Dedifferentiated amniotic fluid mesenchymal stem cell (primary cell): ENCODE results near the gene ZAP70.
"Not testable (repeated sequence)": the region's sequence is repeated elsewhere in the genome, so short reads cannot be mapped to it uniquely, and the experiment has no call there.

Experiments
- DNase-seq: peaks from one replicate; pipeline ENCODE4 v3.0.0-alpha.2; 2016; ENCODE audit errors: extremely low spot score

The ZAP70 gene

GRCh38 chr2:97698530-97698929 lies 14.8 kb upstream of the ZAP70 start:
- no peak for DNase-seq

GRCh38 chr2:97699765-97700444 lies 13.5 kb upstream of the ZAP70 start:
- peak; percentile 61 for DNase-seq

- DNase-seq, result no peak
Measured at GRCh38 chr2:97701186-97701585, 12.2 kb upstream of the ZAP70 start.

DNA sequence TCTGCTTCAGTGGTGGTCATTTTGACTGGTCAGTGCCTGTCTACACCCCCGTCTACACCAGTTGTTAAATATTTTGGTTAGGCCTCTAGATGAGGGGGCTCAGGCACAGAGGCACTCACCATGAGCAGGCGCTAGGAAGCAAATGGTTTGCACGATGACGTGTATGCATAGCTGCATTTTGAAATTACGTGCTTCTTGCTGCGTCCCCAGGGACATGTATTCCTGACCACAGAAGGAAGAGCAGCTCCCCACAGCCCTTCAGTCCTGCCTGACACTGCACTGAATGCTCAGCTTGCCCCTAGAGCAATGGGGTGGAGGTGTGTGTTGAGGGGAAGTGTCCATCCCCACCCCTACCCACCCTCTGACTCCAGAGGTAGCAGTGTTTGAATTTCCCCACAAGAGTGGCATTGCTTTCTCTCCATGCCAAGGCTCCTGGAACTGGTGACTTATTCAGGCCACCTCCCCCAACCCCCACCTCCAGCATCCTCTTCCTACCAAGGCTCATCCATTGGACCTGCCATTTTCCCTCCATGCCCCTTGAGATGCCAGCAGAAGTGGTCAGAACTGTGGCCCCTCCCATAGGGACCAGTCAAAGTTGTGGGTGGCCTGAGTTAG lies 11.4 kb upstream of the ZAP70 start:
- DNase-seq, result no peak

GRCh38 chr2:97702731-97703470 lies 10.5 kb upstream of the ZAP70 start:
- DNase-seq, result no peak

DNA sequence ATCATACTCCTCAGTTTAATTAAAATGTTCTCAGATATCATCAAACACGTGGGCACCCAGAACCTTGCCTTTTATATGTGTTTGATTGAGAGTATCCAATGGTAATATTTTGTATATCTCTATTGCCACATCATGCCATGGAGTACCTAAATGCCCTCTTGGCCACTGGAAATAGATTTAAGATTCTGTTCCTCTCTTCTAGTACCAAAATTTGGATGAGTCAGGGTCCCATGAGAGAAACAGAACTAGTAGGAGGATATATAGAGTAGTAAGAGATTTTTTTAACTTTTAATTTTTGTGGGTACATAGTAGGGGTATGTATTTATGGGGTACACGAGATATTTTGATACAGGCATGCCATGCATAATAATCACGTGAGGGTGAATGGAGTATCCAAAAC lies 9.6 kb upstream of the ZAP70 start:
- no peak for DNase-seq

- no peak for DNase-seq
Measured at GRCh38 chr2:97704989-97705388, 8.4 kb upstream of the ZAP70 start.

- DNase-seq, result no peak
Measured at GRCh38 chr2:97706112-97706511, 7.3 kb upstream of the ZAP70 start.

- no peak for DNase-seq
Measured at GRCh38 chr2:97706708-97707345, 6.5 kb upstream of the ZAP70 start.

GRCh38 chr2:97707362-97708047 lies 5.9 kb upstream of the ZAP70 start:
- no peak for DNase-seq

GRCh38 chr2:97708048-97708380 lies 5.4 kb upstream of the ZAP70 start:
- DNase-seq, result no peak

DNA sequence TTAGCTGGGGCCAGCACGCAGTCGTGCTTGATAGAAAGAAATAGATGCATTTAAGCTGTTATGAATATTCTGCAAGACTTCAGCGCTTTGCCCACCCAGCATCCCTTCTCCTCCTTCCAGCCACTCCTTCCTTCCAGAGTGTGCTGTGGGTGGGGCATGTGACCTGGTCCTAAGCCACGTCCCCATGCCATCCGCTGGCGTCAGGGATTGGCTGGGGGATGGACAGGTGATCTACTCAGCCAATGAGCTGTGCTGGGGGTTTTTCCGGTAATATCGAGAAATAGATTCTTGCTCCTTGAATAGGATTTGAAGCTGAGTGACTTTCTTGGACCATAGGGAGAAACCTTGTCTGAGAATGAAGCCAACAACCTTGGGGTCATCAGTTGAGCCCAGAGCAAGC lies 4.8 kb upstream of the ZAP70 start:
- no peak for DNase-seq

- no peak for DNase-seq
Measured at GRCh38 chr2:97711394-97711711, 2.0 kb upstream of the ZAP70 start.

- not testable (repeated sequence) for DNase-seq
Measured at GRCh38 chr2:97712175-97712574, 1.2 kb upstream of the ZAP70 start.

DNA sequence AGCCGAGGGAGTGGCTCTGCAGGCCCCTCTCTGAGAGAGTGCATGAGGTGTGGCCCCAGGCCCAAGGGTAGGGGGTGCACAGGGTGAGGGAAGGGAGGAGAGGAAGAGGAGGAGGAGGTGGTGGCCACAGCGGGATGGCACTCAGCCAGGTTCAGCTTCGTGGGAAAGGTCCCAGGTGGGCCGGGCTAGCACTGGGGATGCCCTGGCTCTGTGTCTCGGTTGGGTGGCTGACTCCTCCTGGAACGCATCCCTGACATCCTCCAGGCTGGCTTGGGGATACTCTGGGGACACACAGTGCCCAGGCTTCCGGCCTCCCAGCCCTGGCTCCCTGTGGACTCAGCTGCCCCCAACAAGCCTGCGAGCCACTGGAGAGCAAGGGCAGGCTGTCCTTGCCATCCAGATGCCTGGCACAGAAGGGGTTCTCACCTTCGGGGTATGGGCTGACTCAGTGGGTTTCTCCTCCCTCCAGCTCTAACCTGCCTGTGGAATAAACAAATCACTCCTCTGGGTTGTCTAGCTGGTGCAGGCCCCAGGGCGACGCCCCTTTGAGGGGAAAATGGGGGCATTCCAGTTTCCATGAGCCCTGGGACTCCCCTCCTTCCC lies 582 bp upstream of the ZAP70 start:
- no peak for DNase-seq

- DNase-seq, result no peak
Measured at GRCh38 chr2:97714084-97714949, 941 bp downstream of the ZAP70 start.

- no peak for DNase-seq
Measured at GRCh38 chr2:97714950-97715652, 1.7 kb downstream of the ZAP70 start.

- no peak for DNase-seq
Measured at GRCh38 chr2:97715951-97716694, 2.7 kb downstream of the ZAP70 start.
